ENCODE measurements around the gene POLG. TPM values are rescaled to one million over a fixed set of nuclear protein-coding genes. Genes with fewer than 3 reads are reported as not detected.

Gene POLG
- polyA plus RNA-seq, 3 donors: 54.4 to 61.0 (median 55.6) TPM

DNA sequence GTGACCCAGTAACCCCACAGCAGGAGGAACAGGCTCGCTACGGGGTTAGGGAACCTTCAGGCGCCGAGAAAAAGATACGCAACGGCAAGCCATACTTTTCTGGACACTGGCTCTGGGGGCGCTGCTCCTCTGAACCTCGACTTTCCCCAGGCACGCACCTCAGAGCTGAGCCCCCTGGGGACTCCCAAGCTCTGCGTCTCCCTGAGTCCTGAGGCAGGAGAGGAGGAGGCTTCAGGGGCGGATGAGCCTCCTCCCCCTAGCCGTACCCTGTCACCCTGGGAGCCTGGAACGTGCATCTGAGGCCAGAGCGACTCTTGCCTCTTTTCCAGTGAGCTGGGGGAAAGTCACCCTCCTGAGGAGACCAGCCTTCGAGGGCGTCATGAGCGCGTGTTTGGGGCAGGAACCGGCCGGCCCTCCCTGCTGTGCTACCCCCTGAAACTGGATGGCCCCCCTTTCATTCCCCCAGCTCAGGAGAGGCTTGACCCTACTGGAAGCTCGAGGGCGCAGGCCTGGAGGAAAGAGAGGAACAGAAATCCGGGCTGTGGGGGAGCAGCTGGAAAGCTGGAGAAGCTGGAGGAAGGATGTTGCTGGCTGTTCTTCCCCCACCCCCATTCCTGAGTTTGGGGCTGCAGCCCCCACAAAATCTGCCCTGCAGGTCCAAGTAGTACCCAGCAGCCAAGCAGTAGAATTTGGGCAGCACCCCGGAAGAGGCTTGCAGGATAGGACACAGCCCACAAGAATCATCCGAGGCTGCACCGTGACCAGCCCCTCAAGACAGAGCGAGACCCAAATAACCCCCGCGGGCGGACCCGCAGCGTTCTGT is 25.1 kb upstream of the POLG start:
- no peak for DNase-seq

DNA sequence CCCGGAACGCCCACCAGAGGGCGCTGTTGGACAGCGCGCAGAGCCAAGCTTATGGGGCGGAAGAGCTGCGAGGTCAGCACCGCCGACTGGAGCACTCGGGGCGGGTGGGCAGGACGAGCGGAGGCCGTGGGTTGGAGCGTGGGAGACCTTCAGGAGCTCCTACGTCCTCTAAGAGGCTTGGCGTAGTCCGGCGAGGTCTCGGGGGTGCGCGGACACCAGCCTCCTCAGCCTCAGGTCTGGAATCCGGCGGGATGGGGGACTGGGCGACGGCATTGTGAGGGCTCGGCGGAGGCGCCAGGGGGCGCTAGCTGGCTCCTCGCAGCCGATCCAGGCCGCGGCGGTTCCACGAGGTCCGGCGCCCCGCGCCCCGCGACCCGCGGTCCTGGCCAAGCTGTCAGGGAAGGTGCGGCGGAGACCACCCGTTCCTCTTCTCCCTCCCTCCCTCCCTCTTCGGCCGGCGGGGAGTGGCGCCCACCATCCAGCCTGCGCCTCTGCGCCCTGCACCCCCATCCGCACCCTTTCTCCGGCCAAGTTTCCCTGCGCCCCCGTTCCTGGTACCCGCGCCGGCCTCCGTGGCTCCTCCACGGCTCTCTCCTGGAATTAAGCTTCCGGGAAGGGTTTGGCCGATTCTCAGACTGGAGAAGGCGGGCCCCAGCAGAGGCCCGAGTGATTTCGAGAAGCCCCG is 24.3 kb upstream of the POLG start:
- DNase-seq: peak; percentile 65

DNA sequence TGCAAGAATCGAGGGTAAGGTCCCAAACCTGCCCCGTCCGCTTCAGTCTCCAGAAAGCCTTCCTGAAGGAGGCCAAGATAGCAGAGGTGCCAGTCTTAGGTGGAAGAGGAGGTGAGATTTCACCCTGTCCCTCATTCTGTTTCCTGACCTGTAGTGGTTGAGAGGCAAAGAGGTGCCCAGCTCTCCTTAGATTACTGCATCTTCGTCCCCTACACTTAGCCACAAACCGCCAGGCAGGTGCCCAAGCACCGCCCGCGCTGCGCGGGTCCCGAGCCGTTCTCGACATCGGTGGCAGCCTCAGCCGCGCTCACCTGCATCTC is 23.8 kb upstream of the POLG start:
- no peak for DNase-seq

DNA sequence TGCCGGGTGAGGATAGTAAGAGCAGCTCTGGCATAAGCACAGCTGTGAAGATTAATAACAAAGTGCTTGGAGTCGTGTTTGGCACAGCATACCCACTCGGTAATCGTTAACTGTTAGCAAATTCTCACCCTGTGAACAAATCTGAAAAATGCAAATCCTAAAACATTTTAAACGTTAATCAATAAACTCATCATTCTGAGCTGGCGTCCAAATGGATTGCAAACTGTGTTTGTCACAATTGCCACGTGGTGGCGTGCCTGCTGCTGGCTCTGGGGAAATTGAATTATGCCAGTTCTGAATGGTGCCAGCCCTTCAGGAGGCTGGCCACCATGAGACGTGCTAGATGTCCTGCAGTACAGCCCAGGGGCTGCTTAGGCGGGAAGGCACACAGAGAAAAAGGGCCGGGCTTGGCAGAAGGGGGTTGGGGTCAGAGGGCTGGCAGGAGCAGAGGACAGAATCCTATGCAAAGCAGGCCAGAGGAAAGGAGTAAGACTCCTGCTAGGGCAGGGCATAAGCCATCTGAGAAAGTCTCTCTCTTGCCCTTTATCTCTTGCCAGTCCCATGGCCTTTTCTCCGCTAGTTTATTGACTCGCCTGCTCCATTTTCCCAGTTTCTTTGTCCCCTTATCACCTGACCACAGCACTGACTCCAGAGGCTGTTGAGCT is 22.1 kb upstream of the POLG start:
- DNase-seq: no peak

DNA sequence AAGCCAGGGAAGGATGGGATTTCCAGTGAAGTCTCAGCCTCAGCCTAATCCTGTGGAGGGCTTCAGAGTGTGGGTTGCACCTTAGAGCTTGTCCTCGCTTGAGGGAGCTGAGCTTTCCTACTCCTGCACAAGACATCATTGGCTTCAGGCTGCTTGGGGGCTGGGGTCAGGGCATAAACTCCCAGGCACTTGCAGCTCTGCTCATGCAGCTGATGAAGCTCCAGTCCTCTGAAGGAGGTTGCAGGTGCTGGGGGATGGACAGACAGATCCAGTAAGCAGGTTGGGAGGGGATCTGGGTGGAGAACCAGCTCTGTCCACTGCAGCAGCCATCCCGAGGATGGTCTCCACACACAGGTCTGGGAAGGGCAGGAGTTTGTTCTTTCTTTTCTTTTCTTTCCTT is 19.4 kb upstream of the POLG start:
- DNase-seq: no peak

DNA sequence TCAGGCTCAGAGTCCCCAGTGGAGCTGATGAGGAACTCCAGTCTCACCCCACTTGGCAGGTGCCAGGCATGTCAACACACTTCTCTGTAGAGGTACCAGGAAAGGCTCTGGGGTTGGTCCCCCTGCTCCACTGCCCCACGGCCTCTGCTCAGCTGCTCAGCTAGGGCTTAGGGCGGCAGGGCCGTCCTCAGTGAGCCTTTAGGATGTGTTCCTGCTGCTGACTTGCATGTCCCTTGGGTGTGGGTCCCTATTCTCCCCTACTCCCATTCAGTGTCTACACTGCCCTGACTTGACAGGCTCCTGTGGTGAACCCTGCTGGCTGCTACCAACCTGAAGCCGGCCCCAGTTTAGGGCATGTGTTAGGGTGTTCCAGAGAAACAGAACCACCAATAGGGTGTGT is 17.9 kb upstream of the POLG start:
- no peak for DNase-seq

DNA sequence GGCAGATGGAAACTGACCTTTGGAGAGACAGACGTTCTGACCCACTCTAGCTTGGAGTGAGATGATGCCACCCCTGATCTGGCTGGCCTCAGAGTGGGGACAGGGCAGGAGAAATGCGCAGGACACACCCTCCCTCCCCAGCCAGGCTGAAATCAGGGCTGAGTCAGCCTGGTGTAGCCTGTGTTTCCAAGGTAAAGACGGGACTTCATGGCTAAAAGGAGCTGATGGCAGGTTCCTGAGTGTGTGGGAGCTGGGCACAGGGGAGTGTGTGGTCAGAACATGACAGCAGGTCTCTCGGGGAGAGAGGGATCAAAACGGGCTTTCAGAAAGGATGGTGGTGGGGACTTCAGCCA is 14.6 kb upstream of the POLG start:
- DNase-seq: no peak

DNA sequence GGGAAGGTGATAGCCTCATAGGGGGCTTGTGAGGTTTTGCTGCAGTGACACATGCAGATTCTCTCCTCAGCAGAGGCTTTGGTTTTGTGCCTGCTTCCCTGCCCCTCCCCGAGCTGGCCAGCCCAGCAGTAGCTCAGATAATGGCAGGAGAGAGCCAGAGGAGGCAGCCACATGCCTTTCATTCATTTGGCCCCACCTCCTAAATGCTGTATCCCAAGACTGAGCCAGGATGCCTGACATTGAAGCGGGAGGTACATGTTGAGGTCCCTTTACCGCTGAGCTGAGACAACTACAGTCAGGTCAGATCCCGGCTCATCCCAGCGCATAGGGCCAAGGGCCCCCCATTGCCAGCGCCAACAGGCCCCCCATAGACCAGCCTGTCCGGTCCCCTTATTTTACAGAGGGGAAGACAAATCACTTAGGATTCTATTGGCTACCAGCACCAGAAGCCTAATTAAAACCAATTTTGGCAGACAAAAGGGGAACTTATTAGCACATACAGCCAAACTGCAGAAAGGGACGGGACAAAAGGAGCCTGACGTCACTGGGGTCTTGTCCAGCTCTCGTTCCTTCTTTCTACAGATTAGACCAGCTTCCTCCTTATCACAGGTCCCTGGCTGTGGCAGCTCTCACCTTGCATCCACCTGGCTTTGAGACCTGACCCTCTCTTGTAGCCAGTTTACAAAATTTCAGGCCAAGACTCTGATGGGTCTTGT is 12.1 kb upstream of the POLG start:
- DNase-seq: no peak

DNA sequence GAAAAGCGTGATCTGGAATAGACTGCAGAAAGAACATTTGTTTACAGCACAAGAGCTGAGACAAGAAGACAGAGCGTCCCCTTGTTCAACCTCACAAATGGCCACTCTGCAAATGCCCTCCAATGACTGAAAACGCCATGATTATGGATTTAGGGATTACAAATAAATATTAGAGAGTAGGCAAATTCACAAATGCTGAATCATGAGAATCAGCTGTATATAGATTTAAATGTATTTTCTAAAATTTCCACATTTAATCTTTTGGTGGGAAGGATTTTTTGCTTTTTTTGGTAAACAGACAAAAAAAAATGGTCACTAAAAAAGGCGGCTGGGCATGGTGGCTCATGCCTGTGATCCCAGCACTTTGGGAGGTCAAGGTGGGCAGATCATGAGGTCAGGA is 10.6 kb upstream of the POLG start:
- no peak for DNase-seq

DNA sequence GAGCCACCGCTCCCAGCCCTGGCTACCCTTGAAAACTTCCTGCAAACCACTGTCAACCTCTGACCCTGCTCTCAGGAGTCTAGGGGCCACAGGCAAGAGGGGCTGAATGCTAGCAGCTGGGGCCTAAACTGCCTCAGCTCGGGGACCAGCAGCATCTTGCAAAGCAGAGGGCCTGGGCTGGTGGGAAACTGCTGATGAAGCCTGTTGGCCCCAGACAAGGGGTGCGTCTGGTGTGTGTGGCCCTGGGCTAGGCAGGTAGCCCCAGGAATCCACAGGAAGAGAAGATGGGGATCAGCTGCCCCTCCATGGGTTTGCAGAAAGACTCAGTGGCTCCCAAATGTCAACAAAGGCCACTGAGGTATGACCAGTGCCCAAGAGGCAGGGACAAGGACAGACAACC is 8.2 kb upstream of the POLG start:
- DNase-seq: no peak

DNA sequence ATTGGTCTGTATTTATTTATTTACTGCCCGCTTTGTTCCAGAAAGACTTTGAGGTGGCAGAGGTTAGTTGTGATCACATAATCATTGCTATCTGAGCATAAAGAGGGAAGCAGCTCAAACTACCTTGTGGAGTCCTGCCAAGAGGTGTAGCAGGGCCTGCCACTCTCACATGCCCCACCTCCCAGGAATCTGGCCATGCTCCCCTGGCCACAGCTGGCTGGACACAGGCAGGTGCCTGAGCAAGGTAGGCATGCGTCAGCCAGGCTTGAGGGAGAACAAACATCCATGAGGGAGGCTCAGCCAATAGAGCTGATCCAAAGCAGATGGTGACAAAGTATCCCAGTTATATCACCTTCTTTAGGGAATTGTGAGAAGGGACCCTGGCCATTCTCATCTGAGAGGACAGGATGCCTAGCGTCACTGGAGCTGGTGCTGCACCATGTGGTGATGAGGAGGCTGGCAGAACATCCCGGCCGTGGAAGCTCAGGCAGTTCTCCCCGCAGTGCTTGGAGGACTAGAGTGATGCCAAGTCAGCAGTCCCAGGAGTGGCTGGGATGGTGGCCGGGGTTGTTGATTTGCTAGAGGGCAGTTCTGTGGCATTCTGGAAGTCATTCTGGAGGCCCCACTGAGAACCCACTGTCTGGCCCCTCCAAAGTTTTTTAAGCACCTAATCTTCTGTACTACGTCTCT is 6.8 kb upstream of the POLG start:
- no peak for DNase-seq

DNA sequence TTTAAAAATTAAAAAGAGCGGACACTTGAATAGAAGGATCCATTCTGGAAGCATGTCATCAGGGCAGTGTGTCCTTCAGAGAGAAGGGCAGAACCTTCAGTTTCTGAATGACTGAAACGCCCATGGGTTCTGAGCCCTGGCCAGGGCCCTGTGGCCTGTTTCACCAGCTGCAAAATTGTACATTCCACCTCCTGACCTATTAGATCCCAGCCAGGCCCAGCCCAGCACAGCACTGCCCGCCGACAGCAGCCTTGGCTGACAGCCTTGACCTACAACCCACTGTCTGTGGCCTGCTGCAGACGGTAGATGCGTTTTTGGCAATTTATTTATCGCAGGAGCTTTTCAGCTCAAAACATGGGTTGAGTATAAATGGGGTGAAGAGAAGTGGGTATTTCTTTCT is 5.9 kb upstream of the POLG start:
- DNase-seq: no peak

DNA sequence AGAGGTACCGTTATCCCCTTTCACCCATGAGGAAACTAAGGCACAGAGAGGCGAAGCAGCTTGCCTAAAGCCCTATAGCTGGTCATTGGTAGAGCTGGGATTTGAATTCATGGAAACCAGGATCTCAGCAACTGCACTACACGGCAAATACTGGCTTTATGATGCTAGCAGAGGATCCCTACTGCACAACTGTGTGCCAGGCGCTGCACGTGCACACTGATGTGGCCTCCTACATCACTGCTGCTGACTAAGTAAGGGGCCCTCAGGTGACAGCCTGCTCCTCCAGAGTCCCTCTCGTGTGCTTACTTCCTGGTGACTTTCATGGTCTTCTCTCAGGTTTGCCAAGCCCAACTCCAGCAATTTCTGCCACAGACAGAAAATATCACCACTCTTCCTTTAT is 3.4 kb upstream of the POLG start:
- no peak for DNase-seq

DNA sequence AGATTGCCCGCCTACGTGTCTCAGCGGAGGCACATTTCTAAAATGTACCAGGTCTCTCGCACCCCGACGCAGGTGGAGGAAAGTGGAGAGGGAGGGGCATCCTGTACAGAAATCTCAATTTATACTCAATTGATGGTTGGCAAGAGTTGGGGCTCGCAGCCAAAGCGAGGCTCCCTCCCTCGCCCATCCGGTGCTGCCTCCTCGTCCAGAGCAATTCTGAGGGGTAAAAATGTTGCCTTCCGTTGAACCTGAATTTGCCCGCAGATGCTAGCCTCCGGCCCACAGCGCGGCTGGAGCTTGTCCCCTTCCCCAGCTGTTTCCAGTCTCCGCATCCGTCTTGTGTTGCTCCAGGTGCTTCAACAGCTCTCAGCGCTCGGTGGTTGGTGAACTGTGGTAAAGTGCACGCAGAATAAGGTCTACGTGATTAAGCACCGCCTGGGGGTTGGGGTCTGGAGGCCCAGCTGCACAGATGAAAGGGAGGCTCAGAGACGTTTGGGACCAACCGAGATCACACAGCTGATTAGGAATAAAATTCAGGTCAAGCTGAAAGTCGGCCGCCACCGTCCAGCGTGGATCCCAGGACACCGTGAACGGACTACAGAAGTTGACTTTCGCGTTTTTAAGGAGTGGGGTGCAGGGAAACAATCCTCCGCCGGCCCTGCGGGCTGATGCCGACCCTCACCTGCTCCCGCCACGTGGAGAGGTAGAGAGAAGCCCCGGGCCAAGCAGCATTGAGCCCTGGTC is 846 bp upstream of the POLG start:
- peak; percentile 55 for DNase-seq

DNA sequence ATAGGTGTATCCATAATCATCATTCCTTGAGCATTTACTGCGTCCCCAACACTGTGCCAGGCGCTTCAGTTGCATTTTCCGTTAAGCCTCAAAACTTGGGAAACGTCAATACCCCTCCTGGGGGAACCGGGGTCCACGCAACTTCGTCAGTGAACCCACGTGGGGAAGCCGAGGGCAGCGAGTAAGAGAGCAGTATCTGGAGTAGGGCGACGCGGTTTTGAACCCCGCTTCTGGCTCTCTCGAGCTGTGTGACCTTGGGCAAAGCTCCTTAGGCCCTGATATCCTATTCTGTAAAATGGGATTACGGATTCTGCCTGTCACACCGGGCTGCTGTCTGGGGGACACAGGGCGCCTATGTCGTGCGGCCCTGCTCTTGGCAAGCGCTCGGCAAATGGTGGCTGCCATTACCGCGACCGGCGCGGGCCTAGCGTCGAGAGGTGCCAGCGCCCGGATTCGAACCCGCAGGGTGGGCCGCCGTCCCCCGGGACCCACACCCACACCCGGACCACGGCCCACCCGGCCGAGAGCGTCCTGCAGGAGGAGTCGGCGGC is 590 bp downstream of the POLG start:
- no peak for DNase-seq

DNA sequence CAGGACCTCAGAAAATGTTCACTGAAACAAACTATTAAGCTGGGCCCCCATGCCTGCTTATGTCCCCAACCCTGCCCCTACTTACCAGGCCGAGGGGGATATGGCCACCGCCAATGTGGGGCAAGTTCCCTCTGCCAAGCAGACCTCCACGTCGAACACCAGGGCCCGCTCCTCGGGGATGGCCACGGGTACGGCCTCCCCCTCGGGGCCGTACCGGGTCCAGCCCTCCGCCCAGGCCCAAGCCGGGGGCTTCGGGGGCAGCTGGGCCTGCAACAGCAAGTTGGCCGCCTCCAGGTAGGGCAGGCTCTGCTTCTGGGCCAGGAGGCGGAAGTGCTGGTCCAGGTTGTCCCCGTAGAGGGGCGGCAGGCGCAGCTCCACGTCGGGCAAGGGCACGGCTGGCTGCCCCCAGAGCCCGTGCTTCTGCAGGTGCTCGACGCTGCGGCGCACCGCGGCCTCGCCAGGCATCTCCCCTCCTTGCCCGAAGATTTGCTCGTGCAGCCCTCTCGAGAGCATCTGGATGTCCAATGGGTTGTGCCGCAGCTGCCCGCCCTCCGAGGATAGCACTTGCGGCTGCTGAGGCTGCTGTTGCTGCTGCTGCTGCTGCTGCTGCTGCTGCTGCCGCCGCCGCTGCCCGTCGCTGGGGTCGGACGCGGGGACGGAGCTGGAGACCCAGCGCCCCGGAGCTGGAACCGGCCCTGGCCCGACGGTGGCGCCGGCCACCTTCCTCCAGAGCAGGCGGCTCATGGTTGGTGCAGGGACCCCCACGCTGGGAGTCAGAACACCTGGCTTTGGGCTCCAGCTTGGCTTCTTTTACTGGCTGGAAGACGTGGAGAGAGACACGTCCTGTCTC is 1.4 kb downstream of the POLG start:
- no peak for DNase-seq

DNA sequence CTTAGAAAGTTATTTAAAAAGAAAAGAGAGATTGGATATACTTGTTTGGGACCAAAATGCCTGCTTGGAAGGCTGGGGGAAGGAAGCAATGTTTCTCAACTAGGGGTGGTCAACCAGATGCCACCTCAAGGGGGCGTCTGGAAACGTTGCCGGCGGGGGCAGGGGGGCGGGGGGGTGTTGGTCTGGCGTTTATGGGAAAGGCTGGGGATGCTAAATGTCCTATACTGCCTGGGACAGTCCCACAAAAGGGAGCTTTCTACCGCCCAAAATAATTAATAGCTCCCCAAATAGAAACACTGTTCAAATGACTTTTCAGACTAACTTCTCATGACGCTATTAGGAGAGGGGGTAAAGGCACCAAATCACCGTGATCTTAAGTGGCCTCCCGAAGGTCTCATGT is 2.2 kb downstream of the POLG start:
- no peak for DNase-seq

DNA sequence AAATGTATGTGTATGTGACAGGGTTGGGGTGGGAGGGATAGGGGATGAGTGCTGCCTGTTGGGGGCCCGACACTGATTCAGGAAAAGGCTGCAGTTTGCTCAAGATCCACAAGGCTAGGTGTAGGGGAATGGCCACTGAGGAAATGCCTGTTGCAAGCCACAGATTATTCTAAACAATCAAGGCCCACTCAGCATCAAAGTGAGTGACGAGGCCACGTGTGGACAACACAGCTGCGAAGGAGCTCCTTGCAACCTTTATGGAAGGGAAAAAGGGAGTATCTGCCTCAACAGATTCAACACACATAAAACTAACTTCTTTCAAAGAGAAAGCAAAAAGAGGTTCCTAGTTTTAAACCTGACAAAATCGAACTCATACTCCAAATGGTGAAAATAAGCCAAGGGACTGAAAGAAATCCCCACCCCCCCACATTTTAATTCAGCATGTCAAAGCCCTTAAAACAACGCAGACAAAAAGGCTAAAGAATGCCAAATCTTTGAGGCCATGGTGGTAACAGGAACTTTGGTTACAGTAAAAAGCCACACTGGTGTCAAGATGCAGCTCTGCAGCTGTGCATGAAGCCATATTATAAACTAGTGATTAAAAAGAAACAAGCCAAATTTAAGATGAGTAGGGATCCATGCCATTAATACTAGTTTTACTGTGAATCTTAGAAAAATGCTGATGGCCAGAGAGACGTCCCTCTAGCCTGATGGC is 3.6 kb downstream of the POLG start:
- no peak for DNase-seq

DNA sequence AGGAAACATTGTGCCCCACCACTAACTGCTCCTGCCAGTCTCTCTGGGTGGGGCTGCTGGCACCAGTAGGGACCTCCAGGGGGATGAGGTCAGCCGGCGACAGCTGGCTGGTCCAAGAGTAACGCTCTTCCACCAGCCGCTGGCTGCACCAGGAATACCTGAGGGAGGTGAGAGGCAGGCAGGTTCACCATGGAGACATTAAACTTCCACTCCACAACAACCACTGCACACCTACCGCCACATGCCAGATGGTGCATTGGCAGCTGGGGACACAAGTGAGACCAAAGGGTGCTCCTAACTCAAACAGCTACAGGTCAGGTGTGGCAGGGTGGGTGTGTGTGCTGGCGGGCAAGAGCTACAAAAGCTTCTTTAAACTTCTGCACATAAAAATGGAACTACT is 4.5 kb downstream of the POLG start:
- no peak for DNase-seq
